ENCODE results near the gene PPP4R1.

PPP4R1 gene

GRCh38 chr18:9619056-9619455, 4.7 kb upstream of the PPP4R1 start:
- Histone ChIP-seq H2AFZ (ENCODE audit: low read length) (peak overlapping the region; percentile 35), H3K23ac (ENCODE audit: low read depth, low read length, poor library complexity) (no peak overlapping the region), H3K79me1 (ENCODE audit: low read depth, low read length) (no peaks in the 10 kb centered on the region), H3K9me3 (replicated peaks in 1 of 2; ENCODE audit: control insufficient read depth in 2 of 2, insufficient read depth in 1 of 2, low read depth in 1 of 2, low read length in 2 of 2) (no peaks in the 10 kb centered on the region), H3K36me3 (replicated peaks in 1 of 2; ENCODE audit: control insufficient read depth in 2 of 2, insufficient read depth in 2 of 2, low read length in 2 of 2) (no peaks in the 10 kb centered on the region), H2AK5ac (ENCODE audit: low read depth, low read length) (no peak overlapping the region), H2BK120ac (ENCODE audit: low read depth, low read length) (no peak overlapping the region), H3K9ac (ENCODE audit: low read depth, low read length, poor library complexity) (no peak overlapping the region), H3K18ac (ENCODE audit: low read length) (no peak overlapping the region), H3K4ac (ENCODE audit: low read length) (no peak overlapping the region), H3K4me1 (ENCODE audit: control insufficient read depth in 2 of 2, insufficient read depth in 1 of 2, low read depth in 1 of 2, low read length in 2 of 2) (peaks cover 6 to 14% of the 10 kb centered on the region in 2 donors), H3K27me3 (ENCODE audit: control insufficient read depth in 3 of 3, insufficient read depth in 3 of 3, low read depth in 1 of 3, low read length in 3 of 3) (no peaks in the 10 kb centered on the region), H2BK15ac (ENCODE audit: low read length) (no peak overlapping the region), H3K4me3 (ENCODE audit: low read length in 2 of 2) (no peak overlapping the region), H3K14ac (ENCODE audit: low read length) (no peak overlapping the region), H4K91ac (ENCODE audit: low read depth, low read length, poor library complexity) (no peak overlapping the region), H2BK12ac (ENCODE audit: low read length) (no peak overlapping the region), H4K8ac (ENCODE audit: low read depth, low read length) (no peak overlapping the region), H3K27ac (replicated peaks; ENCODE audit: low read length) (no peak overlapping the region), H3K4me2 (ENCODE audit: insufficient read depth, low read length, poor library complexity, severe bottlenecking) (no peak overlapping the region), H2BK5ac (ENCODE audit: low read length) (no peak overlapping the region)
- WGBS, 2 donors (ENCODE audit: extremely low coverage in 2 of 2, insufficient read length in 2 of 2, insufficient replicate concordance in 1 of 2): no CpG with 5 or more reads among the region's 3 CpGs
- no peak for DNase-seq (ENCODE audit: low spot score)

GRCh38 chr18:9617006-9617542, 2.7 kb upstream of the PPP4R1 start:
- Histone ChIP-seq H4K91ac (ENCODE audit: low read depth, low read length, poor library complexity) (no peak overlapping the region), H3K4me2 (ENCODE audit: insufficient read depth, low read length, poor library complexity, severe bottlenecking) (no peak overlapping the region), H2BK12ac (ENCODE audit: low read length) (no peak overlapping the region), H3K4me3 (ENCODE audit: low read length in 2 of 2) (no peak overlapping the region), H3K14ac (ENCODE audit: low read length) (no peak overlapping the region), H3K27me3 (ENCODE audit: control insufficient read depth in 3 of 3, insufficient read depth in 3 of 3, low read depth in 1 of 3, low read length in 3 of 3) (no peaks in the 10 kb centered on the region), H3K27ac (replicated peaks; ENCODE audit: low read length) (no peak overlapping the region), H2AFZ (ENCODE audit: low read length) (no peak overlapping the region), H3K79me1 (ENCODE audit: low read depth, low read length) (peaks cover 2% of the 10 kb centered on the region), H3K23ac (ENCODE audit: low read depth, low read length, poor library complexity) (no peak overlapping the region), H3K9ac (ENCODE audit: low read depth, low read length, poor library complexity) (no peak overlapping the region), H3K4me1 (ENCODE audit: control insufficient read depth in 2 of 2, insufficient read depth in 1 of 2, low read depth in 1 of 2, low read length in 2 of 2) (peaks cover 6 to 21% of the 10 kb centered on the region in 2 donors), H2BK5ac (ENCODE audit: low read length) (no peak overlapping the region), H3K36me3 (replicated peaks in 1 of 2; ENCODE audit: control insufficient read depth in 2 of 2, insufficient read depth in 2 of 2, low read length in 2 of 2) (peaks cover 0 to 4% of the 10 kb centered on the region in 2 donors), H3K4ac (ENCODE audit: low read length) (no peak overlapping the region), H2AK5ac (ENCODE audit: low read depth, low read length) (no peak overlapping the region), H2BK15ac (ENCODE audit: low read length) (no peak overlapping the region), H3K9me3 (replicated peaks in 1 of 2; ENCODE audit: control insufficient read depth in 2 of 2, insufficient read depth in 1 of 2, low read depth in 1 of 2, low read length in 2 of 2) (no peaks in the 10 kb centered on the region), H3K18ac (ENCODE audit: low read length) (no peak overlapping the region), H2BK120ac (ENCODE audit: low read depth, low read length) (no peak overlapping the region), H4K8ac (ENCODE audit: low read depth, low read length) (no peak overlapping the region)
- no peak for DNase-seq (ENCODE audit: low spot score)
- no CpG with 5 or more reads among the region's 5 CpGs for WGBS, 2 donors (ENCODE audit: extremely low coverage in 2 of 2, insufficient read length in 2 of 2, insufficient replicate concordance in 1 of 2)

GRCh38 chr18:9616049-9616448, 1.7 kb upstream of the PPP4R1 start:
- Histone ChIP-seq H3K79me1 (ENCODE audit: low read depth, low read length) (peaks cover 5% of the 10 kb centered on the region), H3K14ac (ENCODE audit: low read length) (no peak overlapping the region), H2BK5ac (ENCODE audit: low read length) (no peak overlapping the region), H3K36me3 (replicated peaks in 1 of 2; ENCODE audit: control insufficient read depth in 2 of 2, insufficient read depth in 2 of 2, low read length in 2 of 2) (peaks cover 3 to 14% of the 10 kb centered on the region in 2 donors), H4K8ac (ENCODE audit: low read depth, low read length) (no peak overlapping the region), H2BK15ac (ENCODE audit: low read length) (no peak overlapping the region), H3K9me3 (replicated peaks in 1 of 2; ENCODE audit: control insufficient read depth in 2 of 2, insufficient read depth in 1 of 2, low read depth in 1 of 2, low read length in 2 of 2) (peaks cover 0 to 5% of the 10 kb centered on the region in 2 donors), H3K27ac (replicated peaks; ENCODE audit: low read length) (no peak overlapping the region), H2AFZ (ENCODE audit: low read length) (no peak overlapping the region), H3K4me2 (ENCODE audit: insufficient read depth, low read length, poor library complexity, severe bottlenecking) (no peak overlapping the region), H3K4me3 (ENCODE audit: low read length in 2 of 2) (no peak overlapping the region), H3K18ac (ENCODE audit: low read length) (no peak overlapping the region), H3K9ac (ENCODE audit: low read depth, low read length, poor library complexity) (no peak overlapping the region), H3K27me3 (ENCODE audit: control insufficient read depth in 3 of 3, insufficient read depth in 3 of 3, low read depth in 1 of 3, low read length in 3 of 3) (no peaks in the 10 kb centered on the region), H2AK5ac (ENCODE audit: low read depth, low read length) (no peak overlapping the region), H4K91ac (ENCODE audit: low read depth, low read length, poor library complexity) (no peak overlapping the region), H3K4me1 (ENCODE audit: control insufficient read depth in 2 of 2, insufficient read depth in 1 of 2, low read depth in 1 of 2, low read length in 2 of 2) (peaks cover 6 to 21% of the 10 kb centered on the region in 2 donors), H3K4ac (ENCODE audit: low read length) (no peak overlapping the region), H3K23ac (ENCODE audit: low read depth, low read length, poor library complexity) (no peak overlapping the region), H2BK120ac (ENCODE audit: low read depth, low read length) (no peak overlapping the region), H2BK12ac (ENCODE audit: low read length) (no peak overlapping the region)
- no peak for DNase-seq (ENCODE audit: low spot score)
- WGBS, 2 donors (ENCODE audit: extremely low coverage in 2 of 2, insufficient read length in 2 of 2, insufficient replicate concordance in 1 of 2): no CpG with 5 or more reads among the region's 2 CpGs

GRCh38 chr18:9615280-9615797, 980 bp upstream of the PPP4R1 start:
- DNase-seq (ENCODE audit: low spot score): peak; percentile 17

More at GRCh38 chr18:9615280-9615797, 980 bp upstream of the PPP4R1 start:
- Histone ChIP-seq H3K27ac (replicated peaks; ENCODE audit: low read length) (peak overlapping the region; percentile 95), H3K9ac (ENCODE audit: low read depth, low read length, poor library complexity) (peak overlapping the region; percentile 87), H3K79me1 (ENCODE audit: low read depth, low read length) (peaks cover 7% of the 10 kb centered on the region), H4K91ac (ENCODE audit: low read depth, low read length, poor library complexity) (no peak overlapping the region), H3K18ac (ENCODE audit: low read length) (peak overlapping the region; percentile 91), H3K23ac (ENCODE audit: low read depth, low read length, poor library complexity) (peak overlapping the region; percentile 96), H3K9me3 (replicated peaks in 1 of 2; ENCODE audit: control insufficient read depth in 2 of 2, insufficient read depth in 1 of 2, low read depth in 1 of 2, low read length in 2 of 2) (peaks cover 0 to 10% of the 10 kb centered on the region in 2 donors), H2BK12ac (ENCODE audit: low read length) (no peak overlapping the region), H3K14ac (ENCODE audit: low read length) (no peak overlapping the region), H3K4me1 (ENCODE audit: control insufficient read depth in 2 of 2, insufficient read depth in 1 of 2, low read depth in 1 of 2, low read length in 2 of 2) (peaks cover 6 to 21% of the 10 kb centered on the region in 2 donors), H3K4ac (ENCODE audit: low read length) (no peak overlapping the region), H2AFZ (ENCODE audit: low read length) (peak overlapping the region; percentile 89), H4K8ac (ENCODE audit: low read depth, low read length) (no peak overlapping the region), H3K4me3 (ENCODE audit: low read length in 2 of 2) (peak overlapping the region; percentile 86 to 87), H2BK120ac (ENCODE audit: low read depth, low read length) (no peak overlapping the region), H3K36me3 (replicated peaks in 1 of 2; ENCODE audit: control insufficient read depth in 2 of 2, insufficient read depth in 2 of 2, low read length in 2 of 2) (peaks cover 5 to 21% of the 10 kb centered on the region in 2 donors), H2AK5ac (ENCODE audit: low read depth, low read length) (no peak overlapping the region), H2BK15ac (ENCODE audit: low read length) (no peak overlapping the region), H3K4me2 (ENCODE audit: insufficient read depth, low read length, poor library complexity, severe bottlenecking) (peak overlapping the region; percentile 84), H2BK5ac (ENCODE audit: low read length) (peak overlapping the region; percentile 93), H3K27me3 (ENCODE audit: control insufficient read depth in 3 of 3, insufficient read depth in 3 of 3, low read depth in 1 of 3, low read length in 3 of 3) (no peaks in the 10 kb centered on the region)
- no CpG with 5 or more reads among the region's 13 CpGs for WGBS, 2 donors (ENCODE audit: extremely low coverage in 2 of 2, insufficient read length in 2 of 2, insufficient replicate concordance in 1 of 2)

Measured in neuronal stem cell (in vitro differentiated cells).